ENCODE results near the gene COL20A1. TPM values are rescaled to one million over a fixed set of nuclear protein-coding genes. Genes with fewer than 3 reads are reported as not detected.
"Not testable (repeated sequence)": the region's sequence is repeated elsewhere in the genome, so short reads cannot be mapped to it uniquely, and the experiment has no call there.

COL20A1 gene
- polyA plus RNA-seq: not detected

GRCh38 chr20:63292904-63293303, at the start of gene COL20A1:
Gene COL20A1 (plus strand): TSS chr20:63293186. CDS start chr20:63295108, 1,922 bp downstream.
- peaks cover 0 to 15% of the 10 kb centered on the region in 2 donors for H3K36me3 ChIP-seq (ENCODE audit: control insufficient read depth in 2 of 2, insufficient read depth in 2 of 2, low read length in 1 of 2)
- H3K27ac ChIP-seq (ENCODE audit: low read depth in 2 of 2, low read length in 1 of 2): no peak within 1 kb of the TSS
- H3K4me1 ChIP-seq (ENCODE audit: control insufficient read depth in 2 of 2, insufficient read depth in 2 of 2, low read length in 1 of 2): peaks cover 0 to 2% of the 10 kb centered on the region in 2 donors
- H3K4me3 ChIP-seq (ENCODE audit: low read depth in 1 of 2, low read length in 2 of 2): no peak within 1 kb of the TSS
- WGBS, 2 donors: 31 to 36% methylated on average over 7 of the region's 7 CpGs
- H3K9me3 ChIP-seq (ENCODE audit: control insufficient read depth in 2 of 2, insufficient read depth in 1 of 2, low read depth in 1 of 2, low read length in 1 of 2): no peaks in the 10 kb centered on the region
- H3K27me3 ChIP-seq (ENCODE audit: control insufficient read depth in 1 of 2, insufficient read depth in 2 of 2, low read length in 2 of 2): no peaks in the 10 kb centered on the region

GRCh38 chr20:63243604-63244247, 49.3 kb upstream of the COL20A1 start:
- Histone ChIP-seq H3K4me3 (ENCODE audit: low read depth in 1 of 2, low read length in 2 of 2) (no peak overlapping the region), H3K36me3 (ENCODE audit: control insufficient read depth in 2 of 2, insufficient read depth in 2 of 2, low read length in 1 of 2) (no peaks in the 10 kb centered on the region), H3K27me3 (ENCODE audit: control insufficient read depth in 1 of 2, insufficient read depth in 2 of 2, low read length in 2 of 2) (peaks cover 0 to 14% of the 10 kb centered on the region in 2 donors), H3K4me1 (ENCODE audit: control insufficient read depth in 2 of 2, insufficient read depth in 2 of 2, low read length in 1 of 2) (no peaks in the 10 kb centered on the region), H3K9me3 (ENCODE audit: control insufficient read depth in 2 of 2, insufficient read depth in 1 of 2, low read depth in 1 of 2, low read length in 1 of 2) (no peaks in the 10 kb centered on the region), H3K27ac (ENCODE audit: low read depth in 2 of 2, low read length in 1 of 2) (no peak overlapping the region)
- WGBS, 2 donors: 82 to 85% methylated on average over 23 to 25 of the region's 25 CpGs

- Histone ChIP-seq H3K27me3 (ENCODE audit: control insufficient read depth in 1 of 2, insufficient read depth in 2 of 2, low read length in 2 of 2) (peaks cover 0 to 14% of the 10 kb centered on the region in 2 donors), H3K4me3 (ENCODE audit: low read depth in 1 of 2, low read length in 2 of 2) (no peak overlapping the region), H3K9me3 (ENCODE audit: control insufficient read depth in 2 of 2, insufficient read depth in 1 of 2, low read depth in 1 of 2, low read length in 1 of 2) (no peaks in the 10 kb centered on the region), H3K4me1 (ENCODE audit: control insufficient read depth in 2 of 2, insufficient read depth in 2 of 2, low read length in 1 of 2) (no peaks in the 10 kb centered on the region), H3K36me3 (ENCODE audit: control insufficient read depth in 2 of 2, insufficient read depth in 2 of 2, low read length in 1 of 2) (no peaks in the 10 kb centered on the region), H3K27ac (ENCODE audit: low read depth in 2 of 2, low read length in 1 of 2) (no peak overlapping the region)
- WGBS, 2 donors: 71 to 78% methylated on average over 10 of the region's 10 CpGs
Measured at GRCh38 chr20:63244468-63244867, 48.5 kb upstream of the COL20A1 start.

GRCh38 chr20:63246490-63247288, 46.3 kb upstream of the COL20A1 start:
- Histone ChIP-seq H3K27me3 (ENCODE audit: control insufficient read depth in 1 of 2, insufficient read depth in 2 of 2, low read length in 2 of 2) (peaks cover 0 to 14% of the 10 kb centered on the region in 2 donors), H3K27ac (ENCODE audit: low read depth in 2 of 2, low read length in 1 of 2) (no peak overlapping the region), H3K36me3 (ENCODE audit: control insufficient read depth in 2 of 2, insufficient read depth in 2 of 2, low read length in 1 of 2) (no peaks in the 10 kb centered on the region), H3K9me3 (ENCODE audit: control insufficient read depth in 2 of 2, insufficient read depth in 1 of 2, low read depth in 1 of 2, low read length in 1 of 2) (no peaks in the 10 kb centered on the region), H3K4me3 (ENCODE audit: low read depth in 1 of 2, low read length in 2 of 2) (no peak overlapping the region), H3K4me1 (ENCODE audit: control insufficient read depth in 2 of 2, insufficient read depth in 2 of 2, low read length in 1 of 2) (no peaks in the 10 kb centered on the region)
- WGBS, 2 donors: 48 to 54% methylated on average over 50 of the region's 50 CpGs

- Histone ChIP-seq H3K4me3 (ENCODE audit: low read depth in 1 of 2, low read length in 2 of 2) (no peak overlapping the region), H3K9me3 (ENCODE audit: control insufficient read depth in 2 of 2, insufficient read depth in 1 of 2, low read depth in 1 of 2, low read length in 1 of 2) (no peaks in the 10 kb centered on the region), H3K27ac (ENCODE audit: low read depth in 2 of 2, low read length in 1 of 2) (no peak overlapping the region), H3K36me3 (ENCODE audit: control insufficient read depth in 2 of 2, insufficient read depth in 2 of 2, low read length in 1 of 2) (no peaks in the 10 kb centered on the region), H3K4me1 (ENCODE audit: control insufficient read depth in 2 of 2, insufficient read depth in 2 of 2, low read length in 1 of 2) (no peaks in the 10 kb centered on the region), H3K27me3 (ENCODE audit: control insufficient read depth in 1 of 2, insufficient read depth in 2 of 2, low read length in 2 of 2) (peaks cover 0 to 18% of the 10 kb centered on the region in 2 donors)
- WGBS, 2 donors: 68% methylated on average over 24 of the region's 24 CpGs
Measured at GRCh38 chr20:63247671-63248228, 45.2 kb upstream of the COL20A1 start.

- Histone ChIP-seq H3K4me1 (ENCODE audit: control insufficient read depth in 2 of 2, insufficient read depth in 2 of 2, low read length in 1 of 2) (peaks cover 3 to 5% of the 10 kb centered on the region in 2 donors), H3K27ac (ENCODE audit: low read depth in 2 of 2, low read length in 1 of 2) (no peak overlapping the region), H3K27me3 (ENCODE audit: control insufficient read depth in 1 of 2, insufficient read depth in 2 of 2, low read length in 2 of 2) (peaks cover 0 to 21% of the 10 kb centered on the region in 2 donors), H3K4me3 (ENCODE audit: low read depth in 1 of 2, low read length in 2 of 2) (no peak overlapping the region), H3K36me3 (ENCODE audit: control insufficient read depth in 2 of 2, insufficient read depth in 2 of 2, low read length in 1 of 2) (no peaks in the 10 kb centered on the region), H3K9me3 (ENCODE audit: control insufficient read depth in 2 of 2, insufficient read depth in 1 of 2, low read depth in 1 of 2, low read length in 1 of 2) (no peaks in the 10 kb centered on the region)
- WGBS, 2 donors: 64 to 68% methylated on average over 25 of the region's 25 CpGs
Measured at GRCh38 chr20:63248835-63249591, 44.0 kb upstream of the COL20A1 start.

- 87 to 90% methylated on average over 15 of the region's 15 CpGs for WGBS, 2 donors
- peaks cover 0 to 25% of the 10 kb centered on the region in 2 donors for H3K27me3 ChIP-seq (ENCODE audit: control insufficient read depth in 1 of 2, insufficient read depth in 2 of 2, low read length in 2 of 2)
- no peaks in the 10 kb centered on the region for H3K9me3 ChIP-seq (ENCODE audit: control insufficient read depth in 2 of 2, insufficient read depth in 1 of 2, low read depth in 1 of 2, low read length in 1 of 2)
- H3K4me3 ChIP-seq (ENCODE audit: low read depth in 1 of 2, low read length in 2 of 2): no peak overlapping the region
- peaks cover 4 to 7% of the 10 kb centered on the region in 2 donors for H3K4me1 ChIP-seq (ENCODE audit: control insufficient read depth in 2 of 2, insufficient read depth in 2 of 2, low read length in 1 of 2)
- no peaks in the 10 kb centered on the region for H3K36me3 ChIP-seq (ENCODE audit: control insufficient read depth in 2 of 2, insufficient read depth in 2 of 2, low read length in 1 of 2)
- H3K27ac ChIP-seq (ENCODE audit: low read depth in 2 of 2, low read length in 1 of 2): no peak overlapping the region
Measured at GRCh38 chr20:63249891-63250290, 43.1 kb upstream of the COL20A1 start.

GRCh38 chr20:63251350-63251749, 41.6 kb upstream of the COL20A1 start:
- Histone ChIP-seq H3K27me3 (ENCODE audit: control insufficient read depth in 1 of 2, insufficient read depth in 2 of 2, low read length in 2 of 2) (peaks cover 0 to 31% of the 10 kb centered on the region in 2 donors), H3K4me1 (ENCODE audit: control insufficient read depth in 2 of 2, insufficient read depth in 2 of 2, low read length in 1 of 2) (peaks cover 4 to 11% of the 10 kb centered on the region in 2 donors)
- not testable (repeated sequence) for H3K36me3 ChIP-seq (ENCODE audit: control insufficient read depth in 2 of 2, insufficient read depth in 2 of 2, low read length in 1 of 2); H3K4me3 ChIP-seq (ENCODE audit: low read depth in 1 of 2, low read length in 2 of 2); H3K9me3 ChIP-seq (ENCODE audit: control insufficient read depth in 2 of 2, insufficient read depth in 1 of 2, low read depth in 1 of 2, low read length in 1 of 2); H3K27ac ChIP-seq (ENCODE audit: low read depth in 2 of 2, low read length in 1 of 2)
- WGBS, 2 donors: 29 to 33% methylated on average over 12 of the region's 14 CpGs

GRCh38 chr20:63252284-63252711, 40.7 kb upstream of the COL20A1 start:
- Histone ChIP-seq H3K9me3 (ENCODE audit: control insufficient read depth in 2 of 2, insufficient read depth in 1 of 2, low read depth in 1 of 2, low read length in 1 of 2) (no peaks in the 10 kb centered on the region), H3K36me3 (ENCODE audit: control insufficient read depth in 2 of 2, insufficient read depth in 2 of 2, low read length in 1 of 2) (no peaks in the 10 kb centered on the region), H3K4me1 (ENCODE audit: control insufficient read depth in 2 of 2, insufficient read depth in 2 of 2, low read length in 1 of 2) (peaks cover 4 to 14% of the 10 kb centered on the region in 2 donors), H3K4me3 (ENCODE audit: low read depth in 1 of 2, low read length in 2 of 2) (no peak overlapping the region), H3K27me3 (ENCODE audit: control insufficient read depth in 1 of 2, insufficient read depth in 2 of 2, low read length in 2 of 2) (peaks cover 0 to 22% of the 10 kb centered on the region in 2 donors), H3K27ac (ENCODE audit: low read depth in 2 of 2, low read length in 1 of 2) (no peak overlapping the region)
- whole genome bisulfite sequencing, 2 donors: 71 to 76% methylated on average over 8 of the region's 8 CpGs

All from esophagus (tissue), 2 donors.